SH-SY5Y (cell line): ENCODE data around the gene NCBP2L.

ENCODE experiments used
- GATA2 ChIP-seq: IDR thresholded peaks from 2 replicates; pipeline ENCODE4 v1.6.1; 2011; ENCODE audit warnings: mild to moderate bottlenecking, low read depth, low read length
- GATA3 ChIP-seq: IDR thresholded peaks from 2 replicates; pipeline ENCODE4 v1.6.1; 2011; ENCODE audit warnings: low read depth, mild to moderate bottlenecking, low read length, moderate library complexity

DNA sequence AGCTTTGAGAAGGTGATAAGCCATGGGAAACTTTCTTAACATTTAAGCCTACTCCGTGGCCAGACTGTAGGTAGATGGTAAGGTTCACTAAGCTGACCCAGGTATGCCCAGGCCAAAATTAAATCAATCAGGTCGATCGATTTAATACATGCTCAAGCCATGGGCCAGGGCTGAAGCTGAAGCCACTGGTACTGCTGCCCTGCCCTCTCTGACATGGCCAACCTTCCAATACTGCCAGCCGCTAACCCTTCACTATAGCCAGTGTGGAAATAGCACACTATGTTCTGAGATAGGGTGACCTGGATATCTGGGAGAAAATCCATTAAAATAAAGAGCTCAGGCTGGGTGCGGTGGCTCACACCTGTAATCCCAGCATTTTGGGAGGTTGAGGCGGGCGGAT is 33.5 kb upstream of the NCBP2L start:
- TF ChIP-seq GATA2 = no peak
- no peak for TF ChIP-seq GATA3
